Stimulated activated CD8-positive, alpha-beta memory T cell treated with anti-CD3 and anti-CD28 coated beads, Interleukin-12 subunit alpha, Interleukin-12 subunit beta, amount 100 ng/mL, for 1 hour (primary cell): ENCODE results near the gene FGFRL1.

Experiments
- DNase-seq: peaks from one replicate; pipeline ENCODE4 v3.0.0-alpha.2; 2020; ENCODE audit warnings: low read depth

FGFRL1 gene

GRCh38 chr4:1023075-1023640, 11.7 kb downstream of the FGFRL1 start:
- DNase-seq = no peak

- no peak for DNase-seq
Measured at GRCh38 chr4:1023895-1024740, 12.7 kb downstream of the FGFRL1 start.

GRCh38 chr4:1024882-1025545, 13.6 kb downstream of the FGFRL1 start:
- no peak for DNase-seq

GRCh38 chr4:1026115-1026514, 14.7 kb downstream of the FGFRL1 start:
- DNase-seq = no peak

GRCh38 chr4:1027219-1027914, 15.9 kb downstream of the FGFRL1 start:
- DNase-seq = no peak

GRCh38 chr4:1027915-1028238, 16.5 kb downstream of the FGFRL1 start:
- DNase-seq = no peak

GRCh38 chr4:1028574-1029220, 17.3 kb downstream of the FGFRL1 start:
- DNase-seq = no peak

- no peak for DNase-seq
Measured at GRCh38 chr4:1029529-1029928, 18.1 kb downstream of the FGFRL1 start.

GRCh38 chr4:1030031-1030430, 18.6 kb downstream of the FGFRL1 start:
- DNase-seq = no peak

GRCh38 chr4:1030559-1030958, 19.1 kb downstream of the FGFRL1 start:
- DNase-seq = no peak

GRCh38 chr4:1031346-1031745, 19.9 kb downstream of the FGFRL1 start:
- no peak for DNase-seq

- DNase-seq = no peak
Measured at GRCh38 chr4:1031956-1032795, 20.8 kb downstream of the FGFRL1 start.

- DNase-seq = no peak
Measured at GRCh38 chr4:1032861-1033260, 21.4 kb downstream of the FGFRL1 start.

- DNase-seq = no peak
Measured at GRCh38 chr4:1033840-1034551, 22.6 kb downstream of the FGFRL1 start.

- DNase-seq = no peak
Measured at GRCh38 chr4:1035510-1035909, 24.1 kb downstream of the FGFRL1 start.

GRCh38 chr4:1036095-1036494, 24.7 kb downstream of the FGFRL1 start:
- no peak for DNase-seq

GRCh38 chr4:1036976-1037810, 25.8 kb downstream of the FGFRL1 start:
- DNase-seq = no peak

- no peak for DNase-seq
Measured at GRCh38 chr4:1038948-1039492, 27.6 kb downstream of the FGFRL1 start.
